NCI-H82 treated with DMSO at 0.1 percent for 48 hours (cell line): Measurements from ENCODE around the gene STK38L.
"Not testable (repeated sequence)": the region's sequence is repeated elsewhere in the genome, so short reads cannot be mapped to it uniquely, and the experiment has no call there.

Experiments
- DNase-seq: peaks from one replicate; lab custom pipeline; 2025; ENCODE audit not compliant: unreplicated experiment; lab: John Stamatoyannopoulos, UW

STK38L gene

GRCh38 chr12:27226407-27226929, 17.6 kb upstream of the STK38L start:
- no peak for DNase-seq

GRCh38 chr12:27229367-27229766, 14.7 kb upstream of the STK38L start:
- no peak for DNase-seq

DNA sequence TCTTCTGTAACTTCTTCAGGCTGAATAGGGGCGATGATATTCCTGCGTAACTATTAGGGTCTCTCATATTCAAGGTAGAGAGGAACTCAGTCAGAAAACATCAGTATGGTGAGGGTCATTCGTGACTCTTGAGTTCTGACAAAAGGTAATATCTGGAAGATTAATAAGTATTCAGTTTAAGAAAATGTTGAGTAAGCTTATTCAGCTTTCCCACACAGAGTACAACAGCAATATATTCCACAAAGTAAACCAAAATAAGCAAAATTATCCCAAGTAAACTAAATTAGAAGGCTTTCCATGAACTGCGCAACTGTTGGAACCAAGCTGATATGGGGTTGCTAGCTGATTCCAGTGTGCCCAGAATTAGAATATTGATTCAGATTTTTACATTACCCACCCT, 12.7 kb upstream of the STK38L start:
- not testable (repeated sequence) for DNase-seq

GRCh38 chr12:27233814-27234213, 10.3 kb upstream of the STK38L start:
- no peak for DNase-seq

GRCh38 chr12:27236498-27236897, 7.6 kb upstream of the STK38L start:
- no peak for DNase-seq

DNA sequence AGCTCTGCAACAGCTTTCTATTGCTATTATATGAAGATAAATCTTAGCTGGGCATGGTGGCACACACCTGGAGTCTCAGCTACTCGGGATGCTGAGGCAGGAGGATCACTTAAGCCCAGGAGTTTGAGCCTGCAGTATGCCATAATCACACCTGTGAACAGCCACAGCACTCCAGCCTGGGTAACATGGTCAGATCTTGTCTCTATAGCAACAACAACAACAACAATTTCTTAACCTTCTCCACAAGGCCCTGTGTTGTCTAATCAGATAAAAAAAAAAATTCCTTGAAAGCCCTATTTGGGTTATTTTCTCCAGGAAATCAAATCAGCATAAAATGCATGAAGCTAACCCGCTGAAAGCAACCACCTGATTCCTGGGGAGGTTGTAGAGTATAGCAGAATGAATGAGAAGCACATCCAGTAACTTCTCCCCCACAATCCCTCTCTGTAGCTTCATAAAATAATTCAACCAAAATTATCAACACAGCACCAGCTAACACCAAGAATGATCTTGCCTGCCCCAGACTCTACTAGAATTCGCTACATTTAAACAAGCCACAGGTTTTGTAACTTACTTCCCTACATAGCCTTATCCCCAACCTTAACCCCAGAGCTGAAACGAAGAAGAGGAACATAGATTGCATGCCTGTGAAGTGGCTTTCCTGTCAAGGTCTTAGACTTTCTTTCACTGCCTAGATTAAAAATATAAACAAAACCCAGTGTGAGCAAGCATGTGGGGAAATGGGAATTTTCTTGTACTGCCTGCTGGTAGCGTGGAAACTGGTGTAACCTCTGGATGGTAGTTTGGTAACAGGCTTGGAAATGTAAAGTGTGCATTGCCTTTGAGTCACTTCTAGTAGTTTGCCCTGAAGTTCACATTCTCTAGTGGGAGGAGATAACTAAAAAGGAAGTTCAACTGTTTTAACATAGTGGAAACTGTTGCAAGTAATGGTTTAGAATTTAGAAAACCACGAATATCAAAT, 6.0 kb upstream of the STK38L start:
- DNase-seq = no peak

GRCh38 chr12:27243006-27243405, 1.1 kb upstream of the STK38L start:
- DNase-seq = no peak

DNA sequence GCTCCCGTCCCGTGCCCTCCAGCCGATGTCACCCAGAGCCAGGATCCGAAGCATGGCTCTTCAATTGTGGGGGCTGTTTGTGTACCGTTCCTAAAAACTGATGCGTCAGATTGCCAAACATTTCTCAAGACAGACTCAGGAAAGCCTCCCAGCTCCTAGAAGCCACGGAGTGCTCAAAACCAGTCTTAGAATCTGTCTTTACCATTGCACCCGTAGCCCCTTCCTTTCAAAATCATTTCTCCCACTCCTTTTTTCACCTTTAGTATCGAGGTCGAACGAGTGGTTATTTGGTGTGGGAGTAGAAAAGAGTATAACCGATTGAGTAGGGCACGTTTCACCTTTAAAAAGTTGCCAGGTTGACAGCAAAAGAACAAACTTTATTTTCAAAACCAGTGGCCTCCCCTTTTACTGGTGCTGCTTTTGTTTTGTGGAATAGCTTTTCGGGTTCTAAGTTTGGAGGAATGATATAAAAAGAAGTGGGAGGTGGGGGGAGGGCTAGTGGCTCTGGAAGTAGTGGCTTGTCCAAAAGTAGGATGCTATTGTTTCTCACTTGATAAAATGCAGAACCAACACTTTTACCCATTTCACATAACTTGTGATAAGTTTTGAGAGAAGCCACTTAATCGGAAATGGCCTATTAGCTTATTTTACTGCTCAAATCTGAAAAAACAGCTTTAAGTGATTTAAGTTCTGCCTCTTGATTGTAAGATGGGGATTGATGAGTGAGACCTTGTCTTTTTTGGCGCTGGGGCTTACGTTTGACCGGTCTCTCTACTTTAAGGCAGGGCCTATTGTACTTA, 803 bp downstream of the STK38L start:
- DNase-seq = no peak

DNA sequence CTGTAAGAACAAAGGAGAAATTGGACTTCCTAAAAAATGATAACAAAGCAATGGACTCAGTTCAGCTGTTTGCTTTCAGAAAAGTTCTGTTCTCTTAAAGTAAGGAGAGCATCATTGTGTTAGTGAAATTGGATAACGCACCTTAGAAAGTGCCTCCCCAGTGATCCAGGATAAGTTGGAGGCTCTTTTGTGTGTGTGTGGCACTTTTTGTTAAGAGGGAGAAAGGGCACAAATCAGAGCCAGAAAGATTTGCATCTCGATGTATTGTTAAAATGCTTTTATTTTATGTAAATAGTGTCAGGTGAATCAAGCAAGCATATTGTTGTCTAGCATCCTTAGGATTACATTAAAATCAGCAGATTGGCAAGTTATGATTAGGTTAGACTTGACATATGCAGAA, 2.1 kb downstream of the STK38L start:
- no peak for DNase-seq

DNA sequence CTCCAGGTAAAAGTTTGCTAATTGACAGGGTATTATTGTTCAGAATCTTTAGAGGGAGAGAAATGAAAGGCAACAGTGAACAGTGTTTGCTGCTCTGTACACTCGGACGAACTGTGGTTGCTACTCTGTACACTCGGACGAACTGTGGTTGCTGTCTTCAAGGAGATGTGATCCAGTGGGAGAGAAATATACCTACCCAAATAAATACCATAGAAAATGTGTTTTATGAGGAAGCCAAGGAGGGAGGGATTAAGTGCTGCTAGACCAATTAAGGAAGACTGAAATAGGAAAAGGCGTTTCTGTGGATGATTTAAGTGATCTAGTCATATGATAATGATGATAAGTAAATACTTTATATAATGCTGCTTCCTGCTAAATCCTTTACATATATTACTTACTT, 2.7 kb downstream of the STK38L start:
- no peak for DNase-seq

DNA sequence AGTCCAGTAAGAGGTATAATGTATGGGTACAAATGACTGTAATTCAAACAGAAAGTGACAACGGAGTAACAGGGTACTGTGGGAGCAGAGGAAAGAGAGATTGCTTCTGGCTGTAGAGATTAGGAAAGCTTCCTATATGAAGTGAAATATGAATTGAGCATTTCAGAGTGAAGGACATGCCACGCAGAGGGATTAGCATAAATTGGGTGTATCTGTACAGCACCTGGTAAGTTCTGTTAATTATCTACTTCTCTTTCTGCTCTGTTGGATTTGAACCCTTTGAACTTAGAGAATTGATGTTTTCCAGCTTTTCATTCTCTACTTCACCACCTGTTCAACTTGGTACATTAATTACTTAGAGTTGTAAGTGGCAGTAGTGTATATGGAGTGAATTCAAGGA, 8.8 kb downstream of the STK38L start:
- DNase-seq = no peak

DNA sequence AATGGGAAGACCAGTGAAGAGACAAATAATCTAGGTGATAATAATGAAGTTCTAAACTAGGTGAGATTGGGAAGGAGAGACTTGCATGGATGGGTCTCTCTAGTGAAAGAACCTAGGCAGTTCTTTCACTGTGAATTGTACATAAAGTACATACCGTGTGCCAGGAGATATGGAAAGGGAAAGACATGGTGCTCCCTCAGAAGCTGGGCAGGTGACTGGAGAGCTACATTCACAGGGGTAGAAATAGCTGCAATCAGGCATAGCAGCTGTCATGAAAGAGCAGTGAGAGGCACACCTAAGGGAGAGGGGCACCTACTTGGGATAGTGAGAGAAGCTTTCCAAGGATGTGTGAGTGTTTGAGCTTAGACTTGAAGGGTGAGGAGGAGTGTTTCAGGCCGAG, 9.3 kb downstream of the STK38L start:
- no peak for DNase-seq

DNA sequence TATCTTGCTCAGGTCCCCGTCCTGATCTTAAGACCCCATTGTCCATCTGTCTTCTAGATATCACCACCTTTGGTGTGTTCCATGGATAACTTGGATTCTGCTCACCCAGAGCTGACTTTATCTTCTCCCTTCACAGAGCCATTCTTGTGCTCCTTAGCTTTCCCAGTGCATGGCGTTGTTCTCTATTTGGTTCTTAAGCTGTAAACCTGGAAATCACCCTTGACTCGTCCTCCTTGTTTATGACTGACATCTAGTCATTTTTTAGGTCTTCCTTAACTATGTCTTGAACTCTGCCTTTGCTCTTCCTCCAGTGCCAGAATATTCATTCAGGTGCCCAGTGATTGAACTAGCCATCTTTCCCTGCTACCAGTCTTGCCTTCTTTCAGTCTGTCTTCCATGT, 11.7 kb downstream of the STK38L start:
- no peak for DNase-seq

GRCh38 chr12:27257104-27257843, 13.2 kb downstream of the STK38L start:
- no peak for DNase-seq

- no peak for DNase-seq
Observed at GRCh38 chr12:27260746-27261145, 16.7 kb downstream of the STK38L start.

- DNase-seq = no peak
Observed at GRCh38 chr12:27261866-27262265, 17.8 kb downstream of the STK38L start.

DNA sequence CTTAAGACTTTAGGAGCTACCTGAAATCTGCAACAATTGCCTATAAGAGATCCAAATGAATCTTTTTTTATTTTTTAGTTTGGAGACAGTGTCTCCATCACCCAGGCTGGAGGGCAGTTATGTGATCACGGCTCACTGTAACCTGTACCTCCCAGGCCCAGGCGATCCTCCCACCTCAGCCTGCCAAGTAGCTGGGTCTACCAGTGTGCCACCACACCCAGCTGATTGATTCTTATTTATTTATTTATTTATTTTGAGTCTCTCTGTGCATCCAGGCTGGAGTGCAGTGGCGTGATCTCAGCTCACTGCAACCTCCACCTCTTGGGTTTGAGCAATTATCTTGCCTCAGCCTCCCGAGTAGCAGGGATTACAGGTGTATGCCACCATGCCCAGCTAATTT, 26.1 kb downstream of the STK38L start:
- no peak for DNase-seq

- DNase-seq = no peak
Observed at GRCh38 chr12:27271206-27271605, 27.1 kb downstream of the STK38L start.

GRCh38 chr12:27272373-27273028, 28.4 kb downstream of the STK38L start:
- DNase-seq = no peak

- DNase-seq = no peak
Observed at GRCh38 chr12:27273114-27273513, 29.0 kb downstream of the STK38L start.

DNA sequence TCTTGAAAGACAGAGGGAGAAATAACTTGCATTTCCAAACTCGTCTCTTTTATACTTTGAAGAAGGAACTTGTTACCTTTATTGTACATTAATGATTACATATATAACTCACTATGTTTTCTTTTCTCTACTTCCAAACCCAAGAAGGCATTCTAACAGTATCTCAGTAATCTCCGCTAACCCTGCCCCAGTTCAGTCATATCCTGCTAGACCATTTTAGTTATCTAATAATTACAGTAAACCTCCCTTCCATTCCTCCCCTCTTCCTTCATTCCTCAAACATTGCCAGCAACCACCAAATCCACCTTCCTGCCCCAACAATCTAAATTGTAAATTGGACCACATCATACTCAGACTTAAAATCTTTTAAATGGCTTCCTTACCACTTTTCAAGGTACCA, 30.6 kb downstream of the STK38L start:
- DNase-seq = no peak
